Activated CD4-positive, alpha-beta T cell treated with anti-CD3 and anti-CD28 coated beads, Interleukin-2, Interleukin-6, amounts not matched to agents 100 ng/mL and 50 ng/mL, durations not matched to agents 16 hours and 8 hours (primary cell): Measurements from ENCODE around the gene ATRNL1.

ENCODE experiments used
- DNase-seq: peaks from one replicate; pipeline ENCODE4 v3.0.0-alpha.2; 2020

Gene ATRNL1

GRCh38 chr10:115998301-115998700 is 905.1 kb downstream of the ATRNL1 start:
- DNase-seq, result no peak
